DND-41 (cell line): ENCODE measurements around the gene ZNF783.

Experiments used
- ATAC-seq: fragments of 200-7000 bp; cut with Tn5 transposase; 3 replicates; pipeline ENCODE4 v1.9.1; 2021; ENCODE audit warnings: low read depth; ENCODE audit not compliant: insufficient read depth
- DNase-seq: peaks from one replicate; pipeline ENCODE4 v3.0.0-alpha.2; 2020
- H2AFZ ChIP-seq: 2 replicates; pipeline ENCODE4 v1.6.0; 2012; ENCODE audit warnings: low read depth, low read length
- H3K27ac ChIP-seq: 2 replicates; pipeline ENCODE4 v1.5.1; 2012; ENCODE audit warnings: low read length, inconsistent platforms
- H3K27me3 ChIP-seq: fragments of 200-600 bp; sonication (generic); 2 replicates; pipeline ENCODE4 v1.6.0; 2012; ENCODE audit warnings: low read length, mild to moderate bottlenecking, inconsistent platforms; ENCODE audit not compliant: insufficient read depth, poor library complexity
- H3K36me3 ChIP-seq: 2 replicates; pipeline ENCODE4 v1.5.1; 2012; ENCODE audit warnings: low read length, inconsistent platforms; ENCODE audit not compliant: insufficient read depth
- H3K4me1 ChIP-seq: 2 replicates; pipeline ENCODE4 v1.5.1; 2012; ENCODE audit warnings: mild to moderate bottlenecking, low read length; ENCODE audit not compliant: insufficient read depth
- H3K4me2 ChIP-seq: 2 replicates; pipeline ENCODE4 v1.6.0; 2012; ENCODE audit warnings: mild to moderate bottlenecking, moderate library complexity, low read length, inconsistent platforms; ENCODE audit not compliant: insufficient read depth
- H3K4me3 ChIP-seq, 2 experiments: fragments of 200-600 bp in 1 of 2; shearing (Covaris generic) in 1 of 2; 2 replicates each; pipeline ENCODE4 v1.5.1; 2012 to 2016; ENCODE audit warnings: inconsistent platforms in 2 of 2, low read length in 2 of 2, mild to moderate bottlenecking in 2 of 2, low read depth in 1 of 2, moderate library complexity in 1 of 2
- H3K79me2 ChIP-seq: 2 replicates; pipeline ENCODE4 v1.6.0; 2012; ENCODE audit warnings: low read length, inconsistent platforms; ENCODE audit not compliant: insufficient read depth
- H3K9ac ChIP-seq: 2 replicates; pipeline ENCODE4 v1.6.0; 2012; ENCODE audit warnings: low read depth, mild to moderate bottlenecking, inconsistent platforms, low read length, moderate library complexity
- H3K9me3 ChIP-seq: 2 replicates; pipeline ENCODE4 v1.5.1; 2012; ENCODE audit warnings: low read length, moderate library complexity, mild to moderate bottlenecking, inconsistent platforms; ENCODE audit not compliant: insufficient read depth, severe bottlenecking
- H4K20me1 ChIP-seq: 2 replicates; pipeline ENCODE4 v1.6.0; 2012; ENCODE audit warnings: low read length; ENCODE audit not compliant: insufficient read depth
- CTCF ChIP-seq: IDR thresholded peaks from 2 replicates; pipeline ENCODE4 v1.5.1; 2012; ENCODE audit warnings: borderline replicate concordance, low read length, moderate library complexity, mild to moderate bottlenecking; ENCODE audit not compliant: poor library complexity, severe bottlenecking; ENCODE audit errors: extremely low read depth
- EZH2 ChIP-seq: IDR thresholded peaks from 3 replicates; pipeline ENCODE4 v1.6.1; 2012; ENCODE audit warnings: borderline replicate concordance, low read depth, mild to moderate bottlenecking, moderate library complexity, low read length, inconsistent platforms; ENCODE audit not compliant: severe bottlenecking

The ZNF783 gene

GRCh38 chr7:149253665-149254064, 8.3 kb upstream of the ZNF783 start:
- no peak for ATAC-seq
- Histone ChIP-seq H3K9me3 (no peaks in the 10 kb centered on the region), H4K20me1 (peaks cover 11% of the 10 kb centered on the region; the same call in 1 of the 2 replicates), H3K9ac (no peak overlapping the region), H3K27me3 (no peaks in the 10 kb centered on the region), H2AFZ (no peak overlapping the region), H3K4me3 (no peak overlapping the region), H3K4me1 (no peaks in the 10 kb centered on the region), H3K27ac (no peak overlapping the region), H3K36me3 (peaks cover 60% of the 10 kb centered on the region), H3K79me2 (peaks cover 9% of the 10 kb centered on the region), H3K4me2 (no peak overlapping the region)
- TF ChIP-seq CTCF (no peak), EZH2 (no peak)
- DNase-seq = no peak

- Histone ChIP-seq H3K9ac (no peak overlapping the region), H3K27me3 (no peaks in the 10 kb centered on the region), H3K79me2 (peaks cover 2% of the 10 kb centered on the region; the same call in 1 of the 2 replicates), H3K9me3 (no peaks in the 10 kb centered on the region), H3K36me3 (peaks cover 58% of the 10 kb centered on the region), H3K4me2 (no peak overlapping the region), H4K20me1 (peaks cover 11% of the 10 kb centered on the region; the same call in 1 of the 2 replicates), H2AFZ (no peak overlapping the region), H3K27ac (no peak overlapping the region), H3K4me3 (no peak overlapping the region), H3K4me1 (no peaks in the 10 kb centered on the region)
- DNase-seq (no peak), ATAC-seq (no peak)
- TF ChIP-seq CTCF (no peak), EZH2 (no peak)
Measured at GRCh38 chr7:149254181-149254858, 7.7 kb upstream of the ZNF783 start.

GRCh38 chr7:149255174-149255573, 6.8 kb upstream of the ZNF783 start:
- TF ChIP-seq EZH2 (no peak), CTCF (no peak)
- DNase-seq (no peak), ATAC-seq (no peak)
- Histone ChIP-seq H3K27ac (no peak overlapping the region), H3K4me1 (no peaks in the 10 kb centered on the region), H3K79me2 (no peaks in the 10 kb centered on the region), H3K4me2 (no peak overlapping the region), H3K4me3 (no peak overlapping the region), H2AFZ (no peak overlapping the region), H3K36me3 (peaks cover 54% of the 10 kb centered on the region), H4K20me1 (peaks cover 11% of the 10 kb centered on the region; the same call in 1 of the 2 replicates), H3K27me3 (no peaks in the 10 kb centered on the region), H3K9ac (no peak overlapping the region), H3K9me3 (no peaks in the 10 kb centered on the region)
